Osteoblast (primary cell): ENCODE data around the gene CCDC50. TPM values are rescaled to one million over a fixed set of nuclear protein-coding genes. Genes with fewer than 3 reads are reported as not detected.

Source experiments
- DNase-seq: peaks from one replicate; pipeline ENCODE4 v3.0.0; 2011; ENCODE audit warnings: low spot score, mixed read lengths; ENCODE audit not compliant: insufficient read length; ENCODE audit errors: missing footprints
- H2AFZ ChIP-seq: 2 replicates; pipeline ENCODE4 v1.6.0; 2011; ENCODE audit warnings: mild to moderate bottlenecking, low read length
- H3K27ac ChIP-seq: 2 replicates; pipeline ENCODE4 v1.5.1; 2011; ENCODE audit warnings: mild to moderate bottlenecking, low read depth, low read length, moderate library complexity
- H3K27me3 ChIP-seq: 2 replicates; pipeline ENCODE4 v1.6.0; 2012; ENCODE audit warnings: mild to moderate bottlenecking, control low read depth, inconsistent platforms, low read length, moderate library complexity; ENCODE audit not compliant: insufficient read depth
- H3K36me3 ChIP-seq: 2 replicates; pipeline ENCODE4 v1.5.1; 2011; ENCODE audit warnings: mild to moderate bottlenecking, low read length, control low read depth, moderate library complexity; ENCODE audit not compliant: insufficient read depth
- H3K4me1 ChIP-seq: 2 replicates; pipeline ENCODE4 v1.5.1; 2011; ENCODE audit warnings: mild to moderate bottlenecking, low read length, control low read depth, moderate library complexity; ENCODE audit not compliant: insufficient read depth
- H3K4me2 ChIP-seq: 2 replicates; pipeline ENCODE4 v1.6.0; 2011; ENCODE audit warnings: mild to moderate bottlenecking, low read length; ENCODE audit not compliant: insufficient read depth
- H3K4me3 ChIP-seq: fragments of 200-600 bp; sonication (generic); 3 replicates; pipeline ENCODE4 v1.5.1; 2012; ENCODE audit warnings: mild to moderate bottlenecking, low read length, inconsistent platforms; ENCODE audit not compliant: insufficient read depth
- H3K79me2 ChIP-seq: 2 replicates; pipeline ENCODE4 v1.6.0; 2012; ENCODE audit warnings: mild to moderate bottlenecking, low read length, control low read depth, inconsistent platforms; ENCODE audit not compliant: insufficient read depth
- H3K9me3 ChIP-seq: 2 replicates; pipeline ENCODE4 v1.5.1; 2011; ENCODE audit warnings: low read depth, low read length, control low read depth
- H4K20me1 ChIP-seq: 2 replicates; pipeline ENCODE4 v1.6.0; 2012; ENCODE audit warnings: mild to moderate bottlenecking, low read length, control low read depth; ENCODE audit not compliant: insufficient read depth
- total RNA-seq: library from RNA; depleted of rRNA; stranded (reverse); fragments of >200 nt; gene quantifications from 2 replicates; pipeline ENCODE4 v1.2.3, GENCODE V29; 2012
- TF ChIP-seq, protein P1 (sequence below): IDR thresholded peaks from 2 replicates; pipeline ENCODE4 v1.5.1; 2011; ENCODE audit warnings: mild to moderate bottlenecking, low read depth, low read length, moderate library complexity; ENCODE audit errors: extremely low read depth

The CCDC50 gene
- total RNA-seq, 1 donor, result 78.2 TPM

DNA sequence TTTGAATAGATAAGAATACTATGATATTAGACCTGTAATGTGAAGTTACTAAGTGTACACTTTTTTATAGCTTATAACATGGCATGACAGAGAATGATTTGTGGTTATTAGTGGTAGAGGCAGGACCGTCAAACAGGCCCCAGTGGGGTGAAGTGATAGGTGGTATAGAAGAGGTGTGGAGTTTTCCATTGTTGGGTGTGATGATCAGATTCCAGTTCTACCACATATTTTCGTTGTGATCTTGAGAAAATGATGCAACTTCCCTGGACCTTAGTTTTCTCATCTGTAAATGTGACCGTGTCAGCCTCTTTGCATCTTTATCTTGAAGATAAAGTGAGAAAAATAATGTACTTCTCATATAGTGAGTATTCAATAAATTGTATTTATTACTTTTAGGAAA lies 31.4 kb downstream of the CCDC50 start:
- H3K36me3 ChIP-seq, result peaks cover 54% of the 10 kb centered on the region

DNA sequence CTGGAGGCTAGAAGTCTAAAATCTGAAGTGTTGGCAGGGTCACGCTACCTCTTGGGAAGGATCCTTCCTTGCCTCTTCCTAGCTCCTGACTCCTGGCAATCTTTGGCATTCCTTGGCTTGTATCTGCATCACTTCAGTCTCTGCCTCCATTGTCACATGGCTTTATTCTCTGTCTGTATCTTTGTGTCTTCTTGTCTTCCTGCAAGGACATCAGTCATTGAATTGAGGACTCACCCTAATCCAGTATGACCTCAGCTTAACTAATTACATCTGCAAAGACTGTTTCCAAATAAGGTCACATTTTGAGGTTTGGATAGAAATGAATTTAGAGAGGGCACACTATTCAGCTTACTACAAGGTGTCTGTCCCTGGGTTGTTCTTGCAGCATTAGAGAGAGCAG lies 32.3 kb downstream of the CCDC50 start:
- H2AFZ ChIP-seq, result no peak overlapping the region
- peaks cover 56% of the 10 kb centered on the region for H3K79me2 ChIP-seq
- TF ChIP-seq, protein P1, sequence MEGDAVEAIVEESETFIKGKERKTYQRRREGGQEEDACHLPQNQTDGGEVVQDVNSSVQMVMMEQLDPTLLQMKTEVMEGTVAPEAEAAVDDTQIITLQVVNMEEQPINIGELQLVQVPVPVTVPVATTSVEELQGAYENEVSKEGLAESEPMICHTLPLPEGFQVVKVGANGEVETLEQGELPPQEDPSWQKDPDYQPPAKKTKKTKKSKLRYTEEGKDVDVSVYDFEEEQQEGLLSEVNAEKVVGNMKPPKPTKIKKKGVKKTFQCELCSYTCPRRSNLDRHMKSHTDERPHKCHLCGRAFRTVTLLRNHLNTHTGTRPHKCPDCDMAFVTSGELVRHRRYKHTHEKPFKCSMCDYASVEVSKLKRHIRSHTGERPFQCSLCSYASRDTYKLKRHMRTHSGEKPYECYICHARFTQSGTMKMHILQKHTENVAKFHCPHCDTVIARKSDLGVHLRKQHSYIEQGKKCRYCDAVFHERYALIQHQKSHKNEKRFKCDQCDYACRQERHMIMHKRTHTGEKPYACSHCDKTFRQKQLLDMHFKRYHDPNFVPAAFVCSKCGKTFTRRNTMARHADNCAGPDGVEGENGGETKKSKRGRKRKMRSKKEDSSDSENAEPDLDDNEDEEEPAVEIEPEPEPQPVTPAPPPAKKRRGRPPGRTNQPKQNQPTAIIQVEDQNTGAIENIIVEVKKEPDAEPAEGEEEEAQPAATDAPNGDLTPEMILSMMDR, result no peak
- H3K4me1 ChIP-seq, result peaks cover 9% of the 10 kb centered on the region
- H3K4me2 ChIP-seq, result no peak overlapping the region
- DNase-seq, result no peak
- no peaks in the 10 kb centered on the region for H3K27me3 ChIP-seq
- H4K20me1 ChIP-seq, result no peaks in the 10 kb centered on the region
- H3K36me3 ChIP-seq, result peaks cover 54% of the 10 kb centered on the region
- no peaks in the 10 kb centered on the region for H3K9me3 ChIP-seq
- H3K27ac ChIP-seq, result no peak overlapping the region
- H3K4me3 ChIP-seq, result no peak overlapping the region

More for the DNA sequence above, 31.4 kb downstream of the CCDC50 start:
- Histone ChIP-seq H3K79me2 (peaks cover 65% of the 10 kb centered on the region), H4K20me1 (no peaks in the 10 kb centered on the region), H2AFZ (no peak overlapping the region), H3K27ac (no peak overlapping the region), H3K4me1 (peaks cover 16% of the 10 kb centered on the region), H3K9me3 (no peaks in the 10 kb centered on the region), H3K4me3 (no peak overlapping the region), H3K27me3 (no peaks in the 10 kb centered on the region), H3K4me2 (no peak overlapping the region)
- DNase-seq, result no peak
- TF ChIP-seq, protein P1, result no peak

DNA sequence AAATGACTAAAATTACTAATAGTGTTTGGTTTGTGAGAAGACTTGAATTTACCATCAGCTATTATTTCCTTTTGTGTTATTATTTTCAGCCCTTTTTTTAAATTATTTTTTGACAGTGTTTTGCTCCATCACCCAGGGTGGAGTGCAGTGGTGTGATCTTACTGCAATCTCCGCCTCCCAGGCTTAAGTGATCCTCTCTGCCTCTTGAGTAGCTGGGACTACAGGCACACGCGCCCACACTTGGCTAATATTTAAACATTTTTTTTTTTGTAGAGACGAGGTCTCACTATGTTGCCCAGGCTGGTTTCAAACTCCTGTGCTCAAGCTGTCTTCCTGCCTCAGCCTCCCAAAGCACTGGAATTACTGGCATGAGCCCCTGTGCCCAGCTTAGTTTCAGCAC lies 32.8 kb downstream of the CCDC50 start:
- H3K36me3 ChIP-seq, result peaks cover 54% of the 10 kb centered on the region

DNA sequence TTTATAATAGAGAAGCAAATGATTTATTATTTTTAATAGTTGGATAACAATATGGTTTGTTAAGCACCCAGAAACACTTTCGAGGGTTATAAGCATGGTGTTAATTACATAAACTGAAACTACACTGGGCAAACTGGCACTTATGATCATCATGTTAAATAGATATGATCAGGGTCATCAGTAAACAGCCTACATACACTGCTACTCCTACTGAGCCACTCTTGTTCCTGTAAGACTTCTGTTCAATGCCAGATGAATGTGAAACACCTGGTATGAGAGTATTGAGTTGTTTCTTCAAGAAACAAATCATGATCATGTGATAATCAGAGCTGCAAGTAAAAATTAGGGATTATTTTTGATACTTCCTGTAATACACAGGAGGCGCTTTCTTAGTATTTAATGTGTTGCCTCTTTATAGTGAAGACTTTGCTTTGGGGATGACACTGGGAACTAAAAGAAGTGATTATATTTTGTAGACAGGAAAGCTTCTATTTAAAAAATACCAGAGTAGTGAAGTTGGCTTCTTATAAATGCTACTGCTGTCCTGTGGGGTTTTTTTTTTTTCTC lies 33.4 kb downstream of the CCDC50 start:
- H4K20me1 ChIP-seq, result no peaks in the 10 kb centered on the region
- DNase-seq, result no peak
- TF ChIP-seq, protein P1, result no peak
- no peaks in the 10 kb centered on the region for H3K4me1 ChIP-seq
- H3K27me3 ChIP-seq, result no peaks in the 10 kb centered on the region
- no peak overlapping the region for H2AFZ ChIP-seq
- H3K27ac ChIP-seq, result no peak overlapping the region
- H3K4me2 ChIP-seq, result no peak overlapping the region
- H3K79me2 ChIP-seq, result peaks cover 47% of the 10 kb centered on the region
- no peaks in the 10 kb centered on the region for H3K9me3 ChIP-seq
- peaks cover 53% of the 10 kb centered on the region for H3K36me3 ChIP-seq
- no peak overlapping the region for H3K4me3 ChIP-seq

More for the DNA sequence above, 32.8 kb downstream of the CCDC50 start:
- Histone ChIP-seq H3K9me3 (no peaks in the 10 kb centered on the region), H3K27ac (no peak overlapping the region), H3K4me3 (no peak overlapping the region), H3K4me2 (no peak overlapping the region), H3K4me1 (peaks cover 3% of the 10 kb centered on the region), H4K20me1 (no peaks in the 10 kb centered on the region), H2AFZ (no peak overlapping the region), H3K79me2 (peaks cover 52% of the 10 kb centered on the region), H3K27me3 (no peaks in the 10 kb centered on the region)
- TF ChIP-seq, protein P1, result no peak
- DNase-seq, result no peak
